Activated naive CD8-positive, alpha-beta T cell treated with anti-CD3 and anti-CD28 coated beads, Interleukin-2, amount 10 ng/mL, durations not matched to agents 7 days and 5 days (primary cell): Measurements from ENCODE around the gene ANKRD50. TPM values are rescaled to one million over a fixed set of nuclear protein-coding genes. Genes with fewer than 3 reads are reported as not detected.

Experiments used
- ATAC-seq: fragments of 150-1000 bp; cut with Tn5 transposase; one replicate; pipeline ENCODE4 v1.10.0; 2021; ENCODE audit warnings: low read depth, moderate library complexity
- POLR2A ChIA-PET: fragments of 350-600 bp; sonication (Branson Sonifier 250); formaldehyde crosslinking; loops from one replicate; lab custom pipeline; 2021; ENCODE audit warnings: antibody characterized with exemption; lab: Charles Lee
- DNase-seq: peaks from one replicate; pipeline ENCODE4 v3.0.0; 2021
- H3K27ac Mint-ChIP-seq: one replicate; pipeline ENCODE4 v1.8.0; 2022; ENCODE audit warnings: mild to moderate bottlenecking, mixed read lengths
- H3K27me3 Mint-ChIP-seq: one replicate; pipeline ENCODE4 v1.8.0; 2022; ENCODE audit warnings: mild to moderate bottlenecking, moderate library complexity, mixed read lengths
- H3K36me3 Mint-ChIP-seq: one replicate; pipeline ENCODE4 v1.8.0; 2021; ENCODE audit warnings: mild to moderate bottlenecking, mixed read lengths
- H3K4me1 Mint-ChIP-seq: one replicate; pipeline ENCODE4 v1.8.0; 2021; ENCODE audit warnings: mixed read lengths
- H3K4me3 Mint-ChIP-seq: one replicate; pipeline ENCODE4 v1.8.0; 2022; ENCODE audit warnings: mild to moderate bottlenecking, moderate library complexity, mixed read lengths
- H3K9me3 Mint-ChIP-seq: one replicate; pipeline ENCODE4 v1.8.0; 2021; ENCODE audit warnings: mixed read lengths
- total RNA-seq, 2 experiments: library from RNA; stranded (reverse); gene quantifications; one replicate each; pipeline ENCODE4 v1.2.3, GENCODE V29; 2021

The ANKRD50 gene
- total RNA-seq, 2 experiments from 2014 or later: 0.11 to 0.28 TPM

GRCh38 chr4:124637321-124637720, 75.2 kb downstream of the ANKRD50 start:
- POLR2A ChIA-PET: no interaction called here
- Mint-ChIP-seq H3K27me3 (peaks cover 2% of the 10 kb centered on the region), H3K36me3 (no peaks in the 10 kb centered on the region), H3K27ac (no peak overlapping the region), H3K4me1 (no peaks in the 10 kb centered on the region), H3K4me3 (no peak overlapping the region), H3K9me3 (no peaks in the 10 kb centered on the region)
- DNase-seq (no peak), ATAC-seq (no peak)

- H3K27ac Mint-ChIP-seq: no peak overlapping the region
- POLR2A ChIA-PET: no interaction called here
- DNase-seq (no peak), ATAC-seq (no peak)
- no peaks in the 10 kb centered on the region for H3K36me3 Mint-ChIP-seq
- H3K9me3 Mint-ChIP-seq: no peaks in the 10 kb centered on the region
- no peak overlapping the region for H3K4me3 Mint-ChIP-seq
- H3K4me1 Mint-ChIP-seq: no peaks in the 10 kb centered on the region
- peaks cover 2% of the 10 kb centered on the region for H3K27me3 Mint-ChIP-seq
These were observed 75.7 kb downstream of the ANKRD50 start for GRCh38 chr4:124636788-124637187.

GRCh38 chr4:124635331-124635730, 77.2 kb downstream of the ANKRD50 start:
- DNase-seq (no peak), ATAC-seq (no peak)
- H3K36me3 Mint-ChIP-seq: no peaks in the 10 kb centered on the region
- POLR2A ChIA-PET: no interaction called here
- no peak overlapping the region for H3K4me3 Mint-ChIP-seq
- H3K27me3 Mint-ChIP-seq: peaks cover 4% of the 10 kb centered on the region
- H3K9me3 Mint-ChIP-seq: no peaks in the 10 kb centered on the region
- H3K27ac Mint-ChIP-seq: no peak overlapping the region
- no peaks in the 10 kb centered on the region for H3K4me1 Mint-ChIP-seq

GRCh38 chr4:124633285-124633941, 79.1 kb downstream of the ANKRD50 start:
- no peak for DNase-seq
- Mint-ChIP-seq H3K27ac (no peak overlapping the region), H3K4me1 (no peaks in the 10 kb centered on the region), H3K36me3 (no peaks in the 10 kb centered on the region), H3K27me3 (peaks cover 4% of the 10 kb centered on the region), H3K4me3 (no peak overlapping the region), H3K9me3 (no peaks in the 10 kb centered on the region)
- no peak for ATAC-seq
- POLR2A ChIA-PET: no interaction called here

- Mint-ChIP-seq H3K9me3 (no peaks in the 10 kb centered on the region), H3K27ac (no peak overlapping the region), H3K4me1 (no peaks in the 10 kb centered on the region), H3K27me3 (peaks cover 4% of the 10 kb centered on the region), H3K36me3 (no peaks in the 10 kb centered on the region), H3K4me3 (no peak overlapping the region)
- ATAC-seq (no peak), DNase-seq (no peak)
- POLR2A ChIA-PET: no interaction called here
These were observed 80.1 kb downstream of the ANKRD50 start for GRCh38 chr4:124632439-124632838.

GRCh38 chr4:124631760-124632159, 80.8 kb downstream of the ANKRD50 start:
- Mint-ChIP-seq H3K4me1 (no peaks in the 10 kb centered on the region), H3K36me3 (no peaks in the 10 kb centered on the region), H3K27me3 (peaks cover 2% of the 10 kb centered on the region), H3K27ac (no peak overlapping the region), H3K9me3 (no peaks in the 10 kb centered on the region), H3K4me3 (no peak overlapping the region)
- POLR2A ChIA-PET: no interaction called here
- DNase-seq: no peak
- no peak for ATAC-seq

- no peak for DNase-seq
- H3K4me3 Mint-ChIP-seq: no peak overlapping the region
- H3K36me3 Mint-ChIP-seq: no peaks in the 10 kb centered on the region
- H3K4me1 Mint-ChIP-seq: no peaks in the 10 kb centered on the region
- ATAC-seq: no peak
- H3K9me3 Mint-ChIP-seq: no peaks in the 10 kb centered on the region
- POLR2A ChIA-PET: no interaction called here
- no peak overlapping the region for H3K27ac Mint-ChIP-seq
- peaks cover 2% of the 10 kb centered on the region for H3K27me3 Mint-ChIP-seq
These were observed 82.9 kb downstream of the ANKRD50 start for GRCh38 chr4:124629681-124630080.
